GM12878 (cell line): ENCODE data around the gene RIMBP2. TPM values are rescaled to one million over a fixed set of nuclear protein-coding genes. Genes with fewer than 3 reads are reported as not detected.

Experiments
- ATAC-seq: fragments of 200-7000 bp; cut with Tn5 transposase; 3 replicates; pipeline ENCODE4 v1.9.1; 2020; ENCODE audit warnings: mild to moderate bottlenecking, moderate library complexity
- BruUV-seq: library from RNA; stranded (reverse); fragments of 400-500 nt; replicated peaks from 2 replicates; lab custom pipeline; 2021; lab: Mats Ljungman, UMichigan
- CTCF ChIA-PET: fragments of 300-600 bp; sonication (Branson Sonifier 250); formaldehyde crosslinking; extraction: SDS; loops from one replicate; lab custom pipeline; 2021; ENCODE audit warnings: inconsistent platforms; lab: Yijun Ruan, JAX
- POLR2A ChIA-PET: fragments of 350-600 bp; formaldehyde crosslinking; extraction: SDS; loops from one replicate; lab custom pipeline; 2021; ENCODE audit warnings: inconsistent platforms; lab: Charles Lee
- RAD21 ChIA-PET: fragments of 300-600 bp; sonication (Branson Sonifier 250); formaldehyde crosslinking; loops from one replicate; lab custom pipeline; 2023; ENCODE audit warnings: antibody characterized with exemption; ENCODE audit not compliant: unreplicated experiment; lab: Charles Lee
- SMC1A ChIA-PET: fragments of 300-600 bp; sonication (Branson Sonifier 250); formaldehyde crosslinking; loops from one replicate; lab custom pipeline; 2023; ENCODE audit not compliant: unreplicated experiment, uncharacterized antibody; lab: Charles Lee
- DNase-seq: peaks from one replicate; pipeline ENCODE4 v3.0.0-alpha.2; 2011; ENCODE audit warnings: low read depth, low spot score
- FAIRE-seq: peaks from 3 replicates; lab custom pipeline; 2011; peaks lifted over from hg19 to GRCh38; lab: Jason Lieb, UNC
- H2AFZ ChIP-seq: 2 replicates; pipeline ENCODE4 v1.6.0; 2011; ENCODE audit warnings: low read depth, low read length, control low read depth; ENCODE audit not compliant: control insufficient read depth
- H3K27ac ChIP-seq: 2 replicates; pipeline ENCODE4 v1.5.1; 2011; ENCODE audit warnings: control low read depth; ENCODE audit not compliant: control insufficient read depth, insufficient read depth
- H3K27me3 ChIP-seq, 2 experiments: replicated peaks in 1 of 2; 2 replicates each; pipeline versions ENCODE4 v1.6.0 to v1.6.1; 2011; ENCODE audit warnings: low read length in 1 of 2; ENCODE audit not compliant: control insufficient read depth in 2 of 2, insufficient read depth in 2 of 2
- H3K36me3 ChIP-seq, 2 experiments: 2 replicates each; pipeline ENCODE4 v1.5.1; 2011; ENCODE audit warnings: low read length in 1 of 2; ENCODE audit not compliant: control insufficient read depth in 2 of 2, insufficient read depth in 2 of 2
- H3K4me1 ChIP-seq: 2 replicates; pipeline ENCODE4 v1.6.1; 2011; ENCODE audit warnings: mild to moderate bottlenecking, low read length, moderate library complexity, mixed read lengths; ENCODE audit not compliant: control insufficient read depth, insufficient read depth
- H3K4me2 ChIP-seq: 2 replicates; pipeline ENCODE4 v1.6.0; 2011; ENCODE audit warnings: control low read depth; ENCODE audit not compliant: control insufficient read depth, insufficient read depth
- H3K4me3 ChIP-seq: fragments of 200-600 bp; sonication (generic); 2 replicates; pipeline ENCODE4 v1.5.1; 2016
- H3K79me2 ChIP-seq: 2 replicates; pipeline ENCODE4 v1.6.0; 2011; ENCODE audit warnings: low read length; ENCODE audit not compliant: control insufficient read depth, insufficient read depth
- H3K9ac ChIP-seq: 2 replicates; pipeline ENCODE4 v1.8.0; 2011; ENCODE audit warnings: low read length, control low read depth, mixed read lengths; ENCODE audit not compliant: control insufficient read depth, insufficient read depth
- H3K9me3 ChIP-seq: replicated peaks from 3 replicates; pipeline ENCODE4 v1.5.1; 2011; ENCODE audit warnings: mild to moderate bottlenecking, low read length; ENCODE audit not compliant: control insufficient read depth, insufficient read depth
- H4K20me1 ChIP-seq: 2 replicates; pipeline ENCODE4 v1.6.0; 2011; ENCODE audit not compliant: control insufficient read depth, insufficient read depth
- BCL11A ChIP-seq: IDR thresholded peaks from 2 replicates; pipeline ENCODE4 v1.6.1; 2011; ENCODE audit warnings: low read depth, low read length
- BHLHE40 ChIP-seq, 2 experiments: fragments of 450-650 bp in 1 of 2; IDR thresholded peaks; 2 replicates each; pipeline ENCODE4 v1.6.1; 2011 to 2017; ENCODE audit warnings: low read depth in 2 of 2, borderline replicate concordance in 1 of 2, improper control_type of control experiment in 1 of 2, low read length in 1 of 2, mild to moderate bottlenecking in 1 of 2
- EZH2 ChIP-seq: IDR thresholded peaks from 2 replicates; pipeline ENCODE4 v1.6.1; 2012; ENCODE audit warnings: low read depth, mild to moderate bottlenecking, control low read depth, inconsistent platforms, low read length, borderline replicate concordance; ENCODE audit not compliant: control insufficient read depth
- FOXK2 ChIP-seq: fragments of 450-650 bp; IDR thresholded peaks from 2 replicates; pipeline ENCODE4 v1.6.1; 2017; ENCODE audit warnings: mild to moderate bottlenecking, moderate library complexity
- IRF4 ChIP-seq: IDR thresholded peaks from 2 replicates; pipeline ENCODE4 v1.6.1; 2011; ENCODE audit warnings: low read depth, low read length
- MTA3 ChIP-seq: IDR thresholded peaks from 2 replicates; pipeline ENCODE4 v1.6.1; 2012; ENCODE audit warnings: low read length, inconsistent platforms, borderline replicate concordance
- PKNOX1 ChIP-seq: fragments of 450-650 bp; IDR thresholded peaks from 2 replicates; pipeline ENCODE4 v1.6.1; 2016; ENCODE audit warnings: mild to moderate bottlenecking
- RAD21 ChIP-seq: IDR thresholded peaks from 2 replicates; pipeline ENCODE4 v1.6.1; 2011; ENCODE audit warnings: mild to moderate bottlenecking, low read depth, low read length, moderate library complexity; ENCODE audit not compliant: insufficient read depth
- RELA ChIP-seq: fragments of 450-650 bp; IDR thresholded peaks from 2 replicates; pipeline ENCODE4 v1.8.0; 2014; ENCODE audit warnings: borderline replicate concordance; ENCODE audit not compliant: partially characterized antibody
- RELB ChIP-seq: fragments of 450-650 bp; IDR thresholded peaks from 2 replicates; pipeline ENCODE4 v1.6.1; 2017; ENCODE audit warnings: low read depth, mild to moderate bottlenecking, moderate library complexity
- SPI1 ChIP-seq: IDR thresholded peaks from 2 replicates; pipeline ENCODE4 v1.6.1; 2011; ENCODE audit warnings: low read depth, mild to moderate bottlenecking, low read length, moderate library complexity, borderline replicate concordance; ENCODE audit not compliant: insufficient read depth
- SRF ChIP-seq, 2 experiments: IDR thresholded peaks; 2 replicates each; pipeline ENCODE4 v1.6.1; 2011; ENCODE audit warnings: low read depth in 2 of 2, low read length in 2 of 2, mild to moderate bottlenecking in 1 of 2, moderate library complexity in 1 of 2
- STAT1 ChIP-seq: fragments of 450-650 bp; conservative IDR thresholded peaks from 2 replicates; pipeline ENCODE4 v1.6.1; 2014; ENCODE audit warnings: antibody characterized with exemption, mild to moderate bottlenecking
- TCF7 ChIP-seq: IDR thresholded peaks from 2 replicates; pipeline ENCODE4 v1.6.1; 2014; ENCODE audit warnings: antibody characterized with exemption, borderline replicate concordance
- ZNF207 ChIP-seq: fragments of 450-650 bp; IDR thresholded peaks from 2 replicates; pipeline ENCODE4 v1.6.1; 2014; ENCODE audit warnings: antibody characterized with exemption, mild to moderate bottlenecking, borderline replicate concordance
- ZNF24 ChIP-seq: fragments of 450-650 bp; IDR thresholded peaks from 2 replicates; pipeline ENCODE4 v1.6.1; 2017; ENCODE audit warnings: antibody characterized with exemption, mild to moderate bottlenecking
- WGBS: methylation state at CpG from one replicate; pipeline ENCODE4 v1.1.6; 2016; ENCODE audit warnings: low lambda C conversion rate; ENCODE audit not compliant: insufficient replicate concordance, insufficient coverage; ENCODE audit errors: missing lambda C conversion rate; 5-methylcytosine and 5-hydroxymethylcytosine counted together
- in situ Hi-C: fragments of 300-500 bp; cut with MboI; formaldehyde crosslinking; loops from 9 replicates; pipeline ENCODE4 v1.14.3; 2018; ENCODE audit warnings: mixed read lengths
- intact Hi-C: fragments of 100-400 bp; cut with micrococcal nuclease; formaldehyde crosslinking; loops from one replicate; pipeline ENCODE4 v1.14.2; 2022; ENCODE audit not compliant: unreplicated experiment
- polyA plus RNA-seq, 11 experiments: library from polyadenylated mRNA; depleted of rRNA in 4 of 11; unstranded in 6 of 11; stranded (reverse) in 5 of 11; fragments of >200 nt; fragmentation: Nextera tagmentation in 4 of 11; fragmentation: Illumina TruSeq in 1 of 11; extraction: Ambion mirVana in 4 of 11; extraction: Trizol in 1 of 11; gene quantifications; 1 replicate in 1 of 11; 2 replicates in 10 of 11; pipeline versions ENCODE4 v1.2.1 to v1.2.3, GENCODE V29; 2011 to 2016; ENCODE audit warnings: inconsistent platforms in 2 of 11, missing spikeins in 2 of 11, low read depth in 1 of 11
- total RNA-seq, 4 experiments: library from RNA; depleted of rRNA in 3 of 4; stranded (reverse); fragments of >200 nt in 3 of 4; fragmentation: Illumina TruSeq in 1 of 4; extraction: Trizol in 1 of 4; gene quantifications; 2 replicates each; pipeline versions ENCODE4 v1.2.1 to v1.2.3, GENCODE V29; 2013 to 2021

RIMBP2 gene
- total and polyA plus RNA-seq, 10 of the 15 experiments (the other 5 are each of a cell fraction or from before 2014, with no cell fraction given): 0.04 to 2.9 (median 0.07) TPM; not detected in 1

- H3K9me3 ChIP-seq: no peaks in the 10 kb centered on the region; the same call in 2 of the 3 replicates
- FAIRE-seq: no peak
- H3K4me3 ChIP-seq: no peak overlapping the region
- H3K36me3 ChIP-seq: no peaks in the 10 kb centered on the region
- ATAC-seq: no peak
- intact Hi-C loops: no loop called here
- TF ChIP-seq ZNF207 (no peak), RAD21 (no peak), BHLHE40 (IDR thresholded peaks at IDR 0.05; ENCODE audit: borderline replicate concordance in 1 of 2, low read depth in 2 of 2, low read length in 1 of 2) (no peak), TCF7 (no peak), SPI1 (no peak), FOXK2 (no peak), RELA (no peak), SRF (IDR thresholded peaks at IDR 0.05; ENCODE audit: low read depth in 2 of 2, low read length in 2 of 2) (no peak), BCL11A (no peak), IRF4 (no peak), EZH2 (no peak), STAT1 (no peak), RELB (no peak), MTA3 (no peak), PKNOX1 (no peak), ZNF24 (no peak)
- in situ Hi-C loops: no loop called here
- no peak overlapping the region for H3K4me2 ChIP-seq
- H3K27ac ChIP-seq: no peak overlapping the region
- no peak overlapping the region for H2AFZ ChIP-seq
- WGBS: 13% methylated on average over 3 of the region's 3 CpGs
- DNase-seq: no peak
- POLR2A ChIA-PET: no interaction called here
- no peaks in the 10 kb centered on the region for H3K27me3 ChIP-seq
- H3K79me2 ChIP-seq: no peaks in the 10 kb centered on the region
- no TSS peak for BruUV-seq
- SMC1A ChIA-PET: no interaction called here
- H3K9ac ChIP-seq: no peak overlapping the region
- H4K20me1 ChIP-seq: no peaks in the 10 kb centered on the region; the same call in 1 of the 2 replicates
- CTCF ChIA-PET: no interaction called here
- H3K4me1 ChIP-seq: no peaks in the 10 kb centered on the region
- RAD21 ChIA-PET: no interaction called here
Measured at GRCh38 chr12:130683811-130684210, 32.3 kb downstream of the RIMBP2 start.
